GM19240 (cell line): Measurements from ENCODE around the gene CD93.

Experiments
- DNase-seq: peaks from one replicate; pipeline ENCODE4 v3.0.0; 2011; ENCODE audit warnings: low spot score; ENCODE audit not compliant: insufficient read length

CD93 gene

GRCh38 chr20:23084282-23084844 lies 1.8 kb downstream of the CD93 start:
- no peak for DNase-seq

GRCh38 chr20:23083553-23084220 lies 2.4 kb downstream of the CD93 start:
- no peak for DNase-seq

GRCh38 chr20:23082846-23083552 lies 3.1 kb downstream of the CD93 start:
- DNase-seq, result no peak

DNA sequence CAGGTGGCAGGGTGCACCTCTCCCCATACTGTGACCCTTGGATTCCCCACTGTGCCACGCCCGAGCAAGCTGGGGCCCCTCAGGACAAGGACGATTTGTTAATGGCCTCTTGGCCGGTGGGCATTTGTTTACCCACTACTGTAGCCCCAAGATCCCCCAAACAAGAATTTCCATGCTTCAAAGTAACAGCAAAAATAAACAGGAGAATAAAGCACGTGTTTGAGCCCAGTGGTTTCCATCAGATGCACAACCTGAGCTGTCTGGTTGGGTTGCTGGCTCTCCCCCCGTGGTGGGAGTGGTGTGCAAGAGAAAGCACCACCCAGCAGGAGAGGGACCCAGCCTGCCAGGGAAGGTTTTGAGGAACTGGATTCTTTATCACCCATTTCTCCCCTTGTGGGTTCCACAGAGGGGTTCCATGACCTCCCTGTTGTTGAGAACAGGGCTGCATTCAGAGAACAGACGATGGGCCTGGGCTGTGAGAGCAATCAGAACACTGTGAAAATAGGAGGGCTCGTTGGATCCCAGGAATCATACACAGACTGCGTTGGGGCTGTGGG lies 4.8 kb downstream of the CD93 start:
- no peak for DNase-seq

DNA sequence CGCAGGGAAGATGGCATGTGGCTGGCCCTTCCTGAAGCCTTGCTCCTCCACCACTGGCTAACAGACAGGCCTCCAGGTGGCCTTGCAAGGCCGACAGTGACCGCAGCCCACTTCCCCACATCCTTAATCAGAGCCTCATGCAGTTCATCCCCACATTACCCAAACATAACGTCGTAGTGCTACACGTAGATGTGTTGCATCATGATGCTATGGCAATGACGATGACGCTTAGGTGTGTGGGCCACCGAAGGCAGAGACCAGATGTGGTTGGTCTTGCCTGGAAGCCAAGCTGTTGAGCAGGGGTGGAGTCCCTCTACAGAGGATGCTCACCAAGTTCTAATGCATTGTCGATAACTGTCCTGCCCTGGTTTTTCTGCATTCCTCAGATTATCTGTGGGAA lies 5.6 kb downstream of the CD93 start:
- no peak for DNase-seq

DNA sequence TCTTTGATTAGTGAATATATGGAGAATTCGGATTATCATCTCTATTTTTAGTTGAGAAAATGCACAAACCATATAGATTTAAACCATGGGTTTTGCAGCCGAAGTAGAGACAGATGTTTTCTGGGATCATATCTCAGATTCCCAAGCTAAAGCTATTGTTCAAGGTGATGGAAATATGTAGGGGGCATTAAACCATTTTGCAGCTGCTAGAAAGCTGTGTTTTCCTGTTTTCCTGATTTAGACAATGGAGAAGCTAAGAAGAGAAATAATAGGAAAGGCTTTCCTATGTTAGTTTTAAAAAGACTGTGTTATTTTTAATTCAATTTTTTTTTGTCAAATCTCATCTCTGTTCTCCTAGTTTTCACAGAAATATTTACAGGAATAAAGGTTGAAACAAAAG lies 6.2 kb downstream of the CD93 start:
- DNase-seq, result no peak

DNA sequence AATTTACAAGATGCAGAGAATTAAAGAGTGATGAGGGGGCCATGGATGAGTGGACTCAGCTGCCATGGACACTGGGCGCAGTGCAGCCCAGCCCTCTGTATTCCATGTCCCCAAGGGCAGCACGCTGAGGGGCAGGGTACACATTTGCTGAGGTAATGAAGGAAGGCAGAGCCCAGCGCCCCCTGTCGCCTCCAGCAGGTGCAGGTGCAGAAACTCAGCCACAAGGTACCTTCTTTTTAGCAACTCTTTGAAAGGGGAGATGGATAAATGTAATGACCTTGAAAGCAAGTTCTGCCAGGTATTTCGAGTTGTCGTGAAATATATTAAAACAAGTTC lies 7.1 kb downstream of the CD93 start:
- DNase-seq, result no peak

DNA sequence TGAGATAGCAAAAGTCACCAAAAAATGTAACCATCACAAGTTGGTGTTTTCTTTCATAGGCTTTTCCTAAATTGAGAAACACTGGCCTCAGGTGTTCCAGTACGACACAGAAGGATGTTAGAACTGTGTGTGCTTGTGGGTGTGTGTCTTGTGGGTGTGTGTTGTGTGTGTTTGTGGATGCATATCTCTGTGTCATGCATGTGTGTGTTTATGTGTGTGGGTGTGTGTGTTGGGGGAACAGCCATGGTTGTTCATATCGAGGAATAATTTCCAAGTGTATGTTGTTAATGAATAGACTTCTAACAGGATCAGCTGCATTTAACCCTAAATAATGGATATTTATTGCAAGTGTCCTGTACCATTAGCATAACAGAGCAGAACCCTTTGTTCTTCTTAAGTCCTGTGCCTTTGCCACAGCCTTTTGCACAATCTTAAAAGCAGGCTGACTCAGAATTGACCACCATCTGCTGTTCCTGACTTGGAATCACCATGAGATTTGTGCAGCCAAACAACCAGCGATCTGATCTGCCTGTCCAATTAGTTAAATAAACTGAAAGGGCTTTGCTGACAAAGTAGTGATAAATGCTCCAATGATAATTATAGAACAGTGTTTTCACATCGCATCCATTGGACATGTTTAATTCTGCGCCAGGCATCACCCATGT lies 7.6 kb downstream of the CD93 start:
- no peak for DNase-seq

DNA sequence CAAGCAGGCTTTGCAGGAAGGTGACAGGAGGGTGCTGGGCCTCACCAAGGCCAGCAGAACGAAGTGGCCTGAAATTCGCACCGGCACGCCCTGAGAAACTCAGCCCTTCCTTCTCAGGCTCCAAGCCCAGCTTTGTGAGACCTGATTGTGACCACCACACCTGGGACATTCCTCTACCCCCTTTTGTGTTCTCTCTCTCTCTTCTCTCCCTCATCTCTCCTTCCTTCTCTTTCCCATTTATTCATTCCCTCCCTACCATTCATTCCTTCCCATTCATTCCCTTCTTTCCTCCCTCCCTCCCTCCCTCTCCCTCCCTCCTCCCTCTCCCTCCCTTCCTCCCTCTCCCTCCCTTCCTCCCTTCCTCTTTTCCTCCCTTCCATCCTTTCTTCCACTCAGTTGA lies 8.8 kb downstream of the CD93 start:
- no peak for DNase-seq

GRCh38 chr20:23074052-23074451 lies 12.1 kb downstream of the CD93 start:
- no peak for DNase-seq

DNA sequence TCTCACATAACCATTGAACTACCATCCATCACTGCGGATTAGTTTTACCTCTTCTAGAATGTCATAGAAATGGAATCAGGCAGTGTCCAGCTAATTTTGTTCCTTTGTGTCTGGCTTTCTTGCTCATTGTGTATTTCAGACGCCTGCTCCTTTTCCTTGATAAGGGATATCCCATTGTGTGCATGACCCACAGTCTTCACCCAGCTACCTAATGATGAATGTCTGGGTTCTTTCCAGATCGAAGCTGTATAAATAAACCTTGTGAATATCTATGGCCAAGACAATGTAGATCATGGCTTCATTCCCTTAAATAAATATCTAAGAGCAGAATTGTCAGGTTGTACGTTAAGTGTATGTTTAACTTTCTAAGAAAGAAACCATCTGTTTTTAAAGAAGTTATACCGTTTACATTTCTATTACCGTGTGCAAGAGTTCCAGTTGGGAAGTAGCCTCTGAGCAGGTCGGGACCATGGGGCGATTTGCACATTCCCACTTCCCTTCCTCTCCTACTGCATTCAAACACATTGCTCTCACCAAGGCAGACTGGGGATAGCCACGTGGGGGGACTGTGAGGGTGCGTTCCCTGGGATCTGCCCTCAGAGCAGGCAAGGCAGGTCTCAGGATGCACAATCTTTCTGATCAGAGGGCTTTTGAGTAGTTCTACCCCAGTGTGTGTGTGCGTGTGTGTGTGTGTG lies 13.1 kb downstream of the CD93 start:
- DNase-seq, result no peak

GRCh38 chr20:23071996-23072395 lies 14.1 kb downstream of the CD93 start:
- no peak for DNase-seq

DNA sequence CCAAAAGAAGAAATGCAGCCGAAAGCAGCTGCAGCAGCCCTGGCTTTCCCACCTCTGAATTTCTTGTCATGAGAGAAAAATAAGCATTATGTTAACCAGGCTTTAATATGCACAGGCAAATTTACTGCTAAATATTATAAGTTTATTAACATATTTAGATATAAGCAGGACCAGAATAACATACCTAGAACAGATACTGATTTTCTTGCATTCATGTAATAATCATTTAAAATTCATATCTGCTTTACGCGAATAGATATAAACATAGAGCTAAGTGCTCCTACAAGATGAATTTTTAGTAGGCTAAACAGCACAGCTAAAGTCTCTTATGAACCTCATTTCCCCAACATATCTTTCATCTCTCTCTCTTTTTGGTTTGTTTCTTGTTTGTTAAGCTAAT lies 14.7 kb downstream of the CD93 start:
- DNase-seq, result no peak

DNA sequence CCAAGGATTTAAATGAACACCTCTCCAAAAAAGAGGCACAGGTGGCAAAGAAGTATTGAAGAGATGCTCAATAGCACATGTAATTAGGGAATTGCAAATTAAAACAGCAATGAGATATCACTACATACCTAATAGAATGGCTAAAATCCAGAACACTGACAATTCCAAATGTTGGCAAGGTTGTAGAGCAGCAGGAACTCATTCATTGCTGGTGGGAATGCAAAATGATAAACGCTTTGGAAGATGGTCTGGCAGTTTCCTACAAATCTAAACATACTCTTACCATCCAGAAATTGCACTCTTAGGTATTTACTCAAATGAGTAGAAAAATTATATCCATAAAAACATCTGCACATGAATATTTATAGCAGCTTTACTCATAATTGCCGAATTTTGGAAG lies 17.0 kb downstream of the CD93 start:
- no peak for DNase-seq

GRCh38 chr20:23068283-23068682 lies 17.8 kb downstream of the CD93 start:
- no peak for DNase-seq

DNA sequence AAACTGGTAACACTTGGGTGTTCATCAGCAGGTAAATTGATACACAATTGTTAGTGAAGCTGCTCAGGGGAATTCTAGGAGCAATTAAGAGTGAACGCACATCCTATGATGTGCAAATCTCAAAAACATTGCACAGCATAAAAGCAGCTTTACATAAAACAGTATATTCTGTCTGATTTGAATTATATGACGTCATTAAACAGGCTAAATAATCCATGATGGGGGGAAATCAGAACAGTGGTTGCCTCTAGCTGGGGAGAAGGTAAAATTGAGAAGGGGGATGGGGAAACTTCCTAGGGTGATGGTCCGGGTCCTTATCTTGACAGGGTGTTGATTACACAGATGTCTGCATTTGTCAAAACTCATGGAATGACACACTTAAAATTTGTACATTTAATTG lies 19.4 kb downstream of the CD93 start:
- DNase-seq, result no peak

DNA sequence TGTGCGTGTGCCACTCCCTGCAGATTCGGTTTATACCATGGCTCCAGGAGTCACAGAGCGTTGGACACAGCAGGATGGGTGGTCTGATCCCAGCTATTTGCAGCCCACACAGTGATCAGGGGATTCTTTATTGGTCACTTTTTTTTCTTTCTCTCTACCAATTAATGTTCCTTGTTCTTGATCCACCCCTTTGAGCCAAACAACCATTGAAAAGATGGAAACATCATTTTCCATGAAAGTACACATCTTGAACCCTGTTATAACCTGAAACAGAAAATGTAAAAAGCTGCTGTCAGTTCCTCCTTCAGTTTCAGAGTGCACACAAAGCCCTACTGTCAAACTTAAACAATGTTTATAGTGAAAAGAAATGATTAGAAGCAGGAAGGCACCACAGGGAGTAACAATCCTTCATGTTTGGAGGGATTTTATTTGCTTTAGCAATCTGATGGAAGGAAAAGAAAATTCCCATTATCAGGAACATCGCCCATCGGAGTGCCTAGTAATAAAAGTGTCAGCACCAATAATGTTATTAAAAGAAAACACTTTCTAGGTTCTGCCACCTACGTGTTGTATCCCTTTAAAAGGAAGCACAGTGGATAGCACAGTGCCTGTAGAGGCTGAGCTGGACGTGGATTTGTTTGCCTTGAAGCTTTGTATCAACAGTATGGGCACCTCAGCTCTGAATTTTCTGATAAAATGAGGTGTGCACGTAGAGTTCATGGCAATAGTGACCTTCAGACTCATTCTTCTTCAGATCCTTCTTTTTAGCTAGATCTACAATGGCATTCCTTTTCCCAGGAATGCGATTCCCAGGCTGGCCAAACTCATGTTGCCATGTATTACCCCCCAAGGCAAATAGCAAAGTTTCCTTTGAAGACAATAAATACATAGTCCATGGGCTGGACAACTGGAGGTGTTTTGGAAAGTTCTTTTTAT lies 20.6 kb downstream of the CD93 start:
- no peak for DNase-seq

DNA sequence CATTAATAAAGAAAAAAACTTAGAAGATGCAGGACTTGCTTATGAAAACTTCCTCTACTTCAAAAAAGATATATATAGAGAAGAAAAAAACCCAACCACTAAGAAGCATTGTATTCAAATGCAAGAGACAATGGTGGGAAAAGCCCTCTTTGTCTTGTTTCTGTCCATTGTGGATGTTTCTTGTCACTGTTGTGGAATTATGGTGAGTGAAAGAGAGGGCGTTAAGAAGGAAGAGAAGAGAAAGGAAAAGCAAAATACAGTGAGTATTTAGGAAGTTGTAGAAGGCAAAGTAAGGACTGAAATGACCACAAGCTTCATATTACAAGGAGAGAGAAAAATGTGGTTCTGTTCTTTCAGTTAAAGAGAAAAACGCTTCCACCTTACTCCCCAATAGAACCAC lies 22.5 kb downstream of the CD93 start:
- DNase-seq, result no peak

DNA sequence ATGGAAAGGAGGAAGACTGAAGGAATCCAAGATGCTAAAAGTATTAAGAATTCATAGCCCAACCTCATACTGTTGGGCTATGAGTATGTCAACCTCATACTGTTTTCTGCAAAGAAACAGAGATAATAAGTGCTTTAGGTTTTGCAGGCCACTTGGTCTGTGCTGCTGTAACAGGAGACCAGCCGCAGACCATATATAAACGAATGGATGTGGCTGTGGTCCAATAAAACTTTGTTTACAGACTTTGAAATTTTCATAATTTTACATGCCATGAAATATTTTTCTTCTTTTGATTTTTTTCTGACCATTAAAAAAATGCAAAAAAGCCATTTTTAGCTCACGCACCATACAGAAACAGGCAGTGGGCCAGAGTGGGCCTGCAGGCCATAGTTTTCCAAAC lies 23.0 kb downstream of the CD93 start:
- DNase-seq, result no peak

- DNase-seq, result no peak
Measured at GRCh38 chr20:23062632-23063031, 23.5 kb downstream of the CD93 start.
